Smooth muscle cell of the brain vasculature (primary cell): ENCODE data around the gene C19orf18.

Source experiments
- DNase-seq: peaks from one replicate; pipeline ENCODE4 v3.0.0-alpha.2; 2012; ENCODE audit warnings: low read depth, low spot score

The C19orf18 gene

DNA sequence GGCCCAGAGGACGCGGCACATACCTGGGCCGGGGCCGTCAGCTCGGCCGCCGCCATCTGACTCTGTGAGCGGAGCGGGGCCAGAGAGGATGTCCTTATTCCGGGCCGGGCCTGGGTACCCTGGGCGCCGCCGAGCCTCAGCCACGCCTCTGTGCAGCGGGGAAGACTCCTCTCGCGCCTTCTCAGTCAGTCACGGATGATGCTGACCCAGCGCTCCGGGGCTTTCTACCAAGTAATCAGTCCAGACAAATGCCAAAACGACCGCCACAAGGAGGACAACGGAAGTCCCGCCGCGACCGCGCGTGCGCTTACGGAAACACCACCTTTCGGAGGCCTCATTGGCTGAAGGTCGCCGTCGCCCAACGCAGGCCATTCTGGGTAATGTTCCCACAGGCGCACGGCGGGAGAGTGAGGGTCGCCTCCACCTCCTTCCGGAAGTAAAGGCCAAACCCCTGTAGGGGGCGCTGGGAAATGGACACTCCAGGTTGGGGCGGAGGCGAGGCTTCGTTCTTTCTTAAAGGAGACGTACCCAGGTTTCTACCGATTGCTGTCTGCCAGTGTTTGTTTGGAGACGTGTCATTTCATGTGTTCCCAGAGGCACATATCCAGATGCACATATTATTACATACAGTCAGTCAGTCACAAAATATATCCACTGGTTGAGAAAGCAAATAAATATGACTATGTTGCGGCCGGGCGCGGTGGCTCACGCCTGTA is 26.8 kb downstream of the C19orf18 start, which contains the start of gene ZNF256:
Gene ZNF256, minus strand, starts transcription at position 288 of the 716 bp plus-strand sequence. Its CDS starts 232 bp downstream, at position 56.
- peak; percentile 79 for DNase-seq

DNA sequence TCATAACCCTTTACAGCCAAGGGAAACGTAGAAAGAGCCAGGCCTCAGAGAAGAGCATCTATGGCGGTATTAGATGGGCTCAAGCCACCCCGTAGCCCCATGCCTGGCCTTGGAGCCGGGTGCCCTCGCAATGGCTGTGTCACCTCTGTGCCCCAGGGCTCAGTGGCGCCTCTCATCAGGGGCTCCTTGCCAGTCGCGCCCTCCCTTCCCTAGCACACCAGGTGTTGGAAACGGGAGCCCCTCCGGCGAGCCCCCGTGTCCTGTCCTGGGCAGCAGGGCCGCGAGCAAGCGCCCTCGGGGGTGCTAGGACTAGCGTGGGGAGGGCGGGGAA is 27.3 kb downstream of the C19orf18 start:
- no peak for DNase-seq

DNA sequence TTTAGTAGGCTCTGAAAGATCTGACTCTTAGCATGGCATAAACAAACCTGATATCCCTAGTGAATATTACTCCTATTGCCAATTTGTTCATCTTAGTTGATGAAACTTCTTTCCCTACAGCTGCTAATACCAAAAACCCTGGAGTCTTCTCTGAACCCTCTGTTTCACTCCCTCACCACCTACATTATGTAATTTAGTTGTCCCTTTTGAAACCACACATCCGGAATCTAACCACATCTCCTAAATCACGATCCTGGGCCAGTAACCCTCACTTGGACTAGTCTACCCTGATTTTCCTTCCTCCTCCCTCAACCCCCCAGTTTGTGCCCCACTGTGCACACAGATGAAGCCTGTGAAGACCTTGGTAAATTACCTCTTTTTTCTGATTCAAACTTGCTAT is 28.0 kb downstream of the C19orf18 start:
- DNase-seq, result no peak

DNA sequence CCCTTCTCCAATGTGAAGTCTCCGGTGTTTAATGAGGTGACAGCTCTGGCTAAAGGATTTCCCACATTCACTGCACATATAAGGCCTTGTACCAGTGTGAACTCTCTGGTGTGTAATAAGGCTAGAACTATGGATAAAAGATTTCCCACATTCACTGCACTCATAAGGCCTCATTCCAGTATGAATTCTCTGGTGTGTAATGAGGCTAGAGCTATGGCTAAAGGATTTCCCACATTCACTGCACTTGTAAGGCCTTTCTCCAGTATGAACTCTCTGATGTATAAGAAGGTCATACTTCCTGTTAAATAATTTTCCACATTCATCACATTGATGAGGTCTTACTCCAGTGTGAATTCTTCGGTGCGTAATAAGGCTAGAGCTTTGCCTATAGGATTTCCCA is 32.7 kb downstream of the C19orf18 start:
- no peak for DNase-seq

DNA sequence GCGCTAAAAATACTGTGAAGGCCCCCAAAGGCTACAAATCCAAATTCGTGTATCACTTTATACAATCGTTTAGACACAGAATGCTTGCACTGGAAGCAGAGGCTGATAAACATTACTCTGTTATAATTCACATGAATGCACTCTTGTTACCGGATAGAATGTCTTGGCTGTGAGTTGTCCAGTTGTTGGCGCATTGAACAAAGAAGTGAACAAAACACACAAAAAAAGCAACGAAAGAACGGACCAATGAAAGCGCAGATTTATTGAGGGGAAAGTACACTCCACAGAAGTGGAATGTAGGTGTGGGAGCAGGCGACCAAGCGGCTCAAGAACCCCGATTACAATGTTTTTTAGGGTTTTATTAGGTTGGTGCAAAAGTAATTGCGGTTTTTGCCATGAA is 38.6 kb downstream of the C19orf18 start:
- no peak for DNase-seq

DNA sequence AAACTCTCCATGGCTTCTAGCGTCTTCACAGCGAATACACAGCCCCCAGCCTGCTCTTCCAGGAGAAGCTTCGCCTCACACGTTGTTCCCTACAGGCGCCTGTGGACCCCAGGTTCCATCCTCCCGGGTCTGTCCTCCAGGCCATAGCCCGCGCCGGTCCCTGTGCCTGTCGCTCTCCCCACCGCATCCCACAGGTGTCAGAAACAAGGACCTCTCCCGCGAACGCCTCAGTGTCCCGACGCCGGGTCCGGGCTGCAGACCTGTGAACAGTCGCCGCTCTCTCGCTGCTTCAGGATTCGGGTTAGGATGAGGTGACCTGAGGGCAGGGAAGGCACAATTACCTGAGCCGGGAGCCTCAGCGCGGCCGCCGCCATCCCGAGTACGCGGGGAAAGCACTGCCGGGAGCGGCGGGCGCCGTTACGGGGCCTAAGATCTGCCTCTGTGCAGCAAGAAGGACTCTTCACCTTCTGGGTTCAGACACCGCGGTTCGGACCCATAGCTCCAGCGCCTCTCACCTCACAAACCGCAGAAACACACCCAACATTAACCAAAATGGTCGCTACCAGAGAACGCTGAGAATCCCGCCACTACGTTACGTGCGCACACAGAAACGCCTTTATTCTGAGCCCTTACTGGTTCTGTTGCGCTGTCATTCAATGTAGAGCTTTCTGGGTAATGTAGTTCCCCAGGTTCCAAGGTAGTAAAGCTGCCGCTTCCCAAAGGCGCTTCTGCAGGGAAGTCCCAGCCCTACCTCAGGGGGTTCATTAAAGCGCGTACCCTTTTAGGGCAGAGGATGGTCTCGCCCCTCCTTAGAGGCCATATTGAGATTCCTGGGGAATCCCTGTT is 39.3 kb downstream of the C19orf18 start, which contains the start of gene ZNF418:
Gene ZNF418, minus strand, starts transcription at position 583 of the 846 bp plus-strand sequence. CDS start 1,580 bp downstream, outside the sequence.
- DNase-seq, result peak; percentile 53

DNA sequence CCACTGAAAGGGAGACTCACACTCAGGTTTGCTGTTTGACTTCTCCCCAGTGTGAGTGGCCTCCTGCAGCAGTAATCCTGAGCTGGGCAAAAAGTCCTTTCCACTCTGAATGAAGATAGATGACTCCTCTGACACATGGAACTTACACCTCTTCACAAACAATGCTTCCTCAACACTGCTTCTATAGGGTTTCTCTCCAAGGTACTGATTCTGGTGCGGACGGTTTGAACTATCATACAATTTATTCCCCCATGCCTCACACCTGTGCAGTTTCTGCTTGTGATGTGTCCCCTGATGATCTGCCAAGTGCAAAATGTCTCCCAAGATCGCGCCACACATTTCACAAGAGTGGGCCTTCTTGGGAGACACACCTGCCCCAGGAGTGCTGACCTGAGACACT is 46.7 kb downstream of the C19orf18 start:
- no peak for DNase-seq

DNA sequence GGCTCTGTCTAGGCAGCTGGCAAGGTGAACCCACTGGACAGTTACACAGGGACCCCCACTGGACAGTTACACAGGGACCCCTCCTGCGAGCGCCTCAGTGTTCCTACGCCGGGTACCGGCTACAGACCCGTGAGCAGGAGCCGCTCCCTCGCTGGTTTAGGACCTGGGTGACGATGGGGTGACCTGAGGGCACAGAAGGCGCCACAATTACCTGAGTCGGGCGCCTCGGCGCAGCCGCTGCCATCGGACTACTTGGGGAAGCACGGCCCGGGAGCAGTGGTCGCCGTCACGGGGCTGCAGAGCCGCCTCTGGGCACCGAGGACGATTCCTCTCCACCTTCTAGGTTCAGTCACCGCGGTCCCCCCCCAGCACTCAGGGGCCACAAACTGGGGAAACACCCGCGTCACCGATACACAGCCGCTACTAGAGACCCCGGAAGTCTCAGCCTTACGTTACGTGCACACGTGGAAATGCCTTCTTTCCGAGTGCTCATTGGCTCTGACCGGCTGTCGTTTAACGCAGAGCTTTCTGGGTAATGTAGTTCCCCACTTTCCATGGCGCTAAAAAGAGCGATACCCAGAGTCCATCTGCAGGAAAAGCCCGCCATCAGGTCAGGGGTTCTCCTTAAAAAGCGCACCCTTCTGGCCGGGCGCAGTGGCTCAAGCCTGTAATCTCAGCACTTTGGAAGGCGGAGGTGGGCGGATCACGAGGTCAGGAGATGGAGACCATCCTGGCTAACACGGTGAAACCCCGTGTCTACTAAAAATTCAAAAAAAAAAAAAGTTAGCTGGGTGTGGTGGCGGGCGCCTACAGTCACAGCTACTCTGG is 58.0 kb downstream of the C19orf18 start, which contains the start of gene ZNF417:
Gene ZNF417, minus strand, starts transcription at position 425 of the 828 bp plus-strand sequence. Its CDS starts 181 bp downstream, at position 244.
- peak; percentile 82 for DNase-seq

DNA sequence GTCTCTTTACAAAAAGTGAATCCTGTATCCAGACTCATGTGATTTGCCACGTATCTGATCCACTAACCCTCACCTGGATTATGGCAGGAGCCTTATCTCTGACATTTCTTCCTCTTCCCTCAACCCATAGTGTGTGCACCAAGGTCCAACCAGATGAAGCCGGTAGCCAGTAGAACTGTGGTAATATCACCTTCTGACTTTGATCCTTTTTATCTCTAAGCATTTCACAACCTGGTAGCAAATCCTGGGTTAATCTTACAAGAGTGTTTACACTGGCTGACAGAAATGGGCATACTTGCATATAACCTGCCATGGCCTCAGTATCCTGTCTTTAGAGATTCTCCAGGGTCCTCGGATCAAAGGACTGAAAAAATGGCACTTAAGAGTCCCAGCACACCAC is 59.8 kb downstream of the C19orf18 start:
- DNase-seq, result no peak
